A204.1 (cell line): Measurements from ENCODE around the gene PSMD5.
"Not testable (repeated sequence)": the region's sequence is repeated elsewhere in the genome, so short reads cannot be mapped to it uniquely, and the experiment has no call there.

Experiments used
- FAIRE-seq: peaks from 2 replicates; lab custom pipeline; 2012; peaks lifted over from hg19 to GRCh38; lab: Jason Lieb, UNC

PSMD5 gene

GRCh38 chr9:120804784-120805363 lies 37.8 kb downstream of the PSMD5 start:
- FAIRE-seq: not testable (repeated sequence)

DNA sequence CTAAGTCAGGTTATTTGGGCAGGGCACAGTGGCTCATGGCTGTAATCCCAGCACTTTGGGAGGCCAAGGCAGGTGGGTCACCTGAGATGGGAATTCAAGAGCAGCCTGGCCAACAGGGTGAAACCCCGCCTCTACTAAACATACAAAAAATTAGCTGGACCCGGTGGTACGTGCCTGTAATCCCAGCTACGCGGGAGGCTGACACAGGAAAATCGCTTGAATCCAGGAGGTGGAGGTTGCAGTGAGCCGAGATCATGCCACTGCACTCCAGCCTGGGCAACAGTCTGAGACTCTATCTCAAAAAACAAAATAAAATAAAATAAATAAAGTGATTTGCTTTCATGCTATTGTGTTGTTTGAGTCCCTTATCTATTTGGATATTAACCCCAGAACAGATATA lies 41.3 kb downstream of the PSMD5 start:
- no peak for FAIRE-seq

DNA sequence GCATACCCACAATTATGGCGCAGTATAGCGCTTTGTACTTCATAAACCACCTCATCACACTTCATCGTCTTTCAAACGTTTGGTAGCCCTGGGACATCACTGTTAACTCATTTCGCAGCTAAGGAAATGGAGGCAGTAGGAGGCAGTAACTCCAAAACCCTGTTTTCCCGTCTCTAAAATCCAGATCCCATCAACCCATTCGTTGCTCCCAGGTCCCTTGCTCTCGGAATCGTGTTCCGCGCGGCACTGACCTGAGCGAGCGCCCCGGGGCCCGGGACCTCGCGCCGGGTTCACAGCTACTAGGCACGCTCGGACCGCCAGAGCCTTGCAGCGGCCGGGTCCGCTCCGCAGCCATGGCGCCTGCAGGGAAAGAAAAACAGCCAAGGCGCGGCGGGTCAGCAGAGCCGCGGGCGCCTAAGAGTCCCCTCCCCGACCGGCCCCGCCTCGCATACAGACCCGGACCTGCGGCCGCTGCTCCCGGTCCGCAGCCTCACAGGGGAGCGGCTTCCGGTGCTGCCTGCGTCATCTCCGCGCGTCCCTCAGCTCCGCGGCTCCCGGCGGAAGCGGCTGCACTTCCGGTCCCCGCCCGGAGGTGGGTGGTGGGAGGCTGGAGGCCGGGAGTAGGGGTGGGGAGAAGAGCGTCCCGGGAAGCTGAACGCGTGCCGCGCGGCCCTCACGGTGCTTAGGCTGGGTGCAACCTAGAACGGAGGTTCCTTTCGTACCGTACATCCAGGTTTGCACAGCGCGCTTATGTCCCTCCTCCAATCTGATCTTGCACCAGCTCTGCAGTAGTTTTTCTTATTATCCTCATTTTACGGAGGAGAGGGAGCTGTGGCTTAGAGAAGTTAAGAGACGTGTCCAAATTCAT lies 49.6 kb downstream of the PSMD5 start, which contains the start of gene FBXW2:
Gene FBXW2 (minus strand): TSS at position 519 of the 868 bp plus-strand sequence. CDS start 5,158 bp downstream, outside the sequence.
- FAIRE-seq: no peak

- FAIRE-seq: no peak
Observed at GRCh38 chr9:120791161-120791560, 51.6 kb downstream of the PSMD5 start.

- FAIRE-seq: no peak
Observed at GRCh38 chr9:120787933-120788332, 54.8 kb downstream of the PSMD5 start.

DNA sequence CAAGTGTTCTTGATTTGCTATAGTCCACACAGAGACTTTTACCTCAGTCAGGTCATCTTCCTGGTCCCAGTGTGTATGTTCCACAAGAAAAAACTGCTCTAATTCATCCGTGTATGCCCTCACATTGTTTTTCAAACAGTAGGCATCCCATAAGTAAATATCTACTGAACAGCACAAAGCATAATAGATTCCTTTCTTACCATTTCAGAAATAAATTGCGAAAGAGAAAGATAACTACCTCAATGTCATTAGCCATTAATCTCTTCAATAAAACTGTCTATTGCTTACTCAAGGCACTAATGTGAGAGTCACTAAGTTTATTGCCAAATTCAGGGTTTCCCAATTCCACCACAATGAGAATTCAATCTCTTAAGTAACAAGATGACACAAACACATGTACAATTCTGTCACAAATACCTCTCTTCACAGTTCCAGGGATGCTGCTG lies 59.1 kb downstream of the PSMD5 start:
- no peak for FAIRE-seq

GRCh38 chr9:120781236-120781635 lies 61.5 kb downstream of the PSMD5 start:
- FAIRE-seq: no peak

DNA sequence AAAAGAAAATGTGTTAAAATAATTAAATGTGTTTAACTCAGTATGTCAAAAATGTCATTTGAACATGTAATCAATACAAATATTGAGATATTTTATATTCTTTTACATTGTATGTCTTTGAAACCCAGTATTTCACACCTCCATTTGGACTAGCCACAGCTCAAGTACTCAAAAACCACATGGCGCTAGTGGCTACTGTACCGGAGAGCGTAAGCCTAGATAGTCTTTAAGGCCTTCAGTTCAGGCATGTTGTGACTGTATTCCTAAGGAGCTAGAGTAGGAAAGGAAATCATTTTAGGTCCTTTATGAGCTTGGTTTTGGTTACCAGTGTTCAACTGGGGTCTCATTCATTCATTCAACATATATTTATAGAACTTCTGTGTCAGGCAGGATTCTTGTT lies 62.4 kb downstream of the PSMD5 start:
- FAIRE-seq: no peak

DNA sequence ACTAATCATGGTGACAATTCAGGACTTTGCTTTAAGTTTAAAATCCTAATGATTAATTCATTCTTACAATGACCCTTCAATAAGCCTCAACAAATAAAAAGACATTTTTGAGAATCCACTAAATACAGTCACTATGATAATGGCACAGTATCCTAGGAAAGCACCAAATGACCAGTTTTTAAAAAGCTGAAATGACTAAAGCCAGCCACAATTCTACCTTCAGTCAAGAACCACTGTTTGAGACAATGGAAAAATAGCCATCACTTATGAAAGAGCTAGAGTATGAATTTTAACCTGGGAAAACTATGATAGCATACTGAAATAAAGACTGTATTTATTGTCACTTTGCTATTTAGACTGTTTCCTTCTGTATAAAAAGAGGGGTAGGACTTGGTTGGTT lies 63.5 kb downstream of the PSMD5 start:
- FAIRE-seq: no peak

DNA sequence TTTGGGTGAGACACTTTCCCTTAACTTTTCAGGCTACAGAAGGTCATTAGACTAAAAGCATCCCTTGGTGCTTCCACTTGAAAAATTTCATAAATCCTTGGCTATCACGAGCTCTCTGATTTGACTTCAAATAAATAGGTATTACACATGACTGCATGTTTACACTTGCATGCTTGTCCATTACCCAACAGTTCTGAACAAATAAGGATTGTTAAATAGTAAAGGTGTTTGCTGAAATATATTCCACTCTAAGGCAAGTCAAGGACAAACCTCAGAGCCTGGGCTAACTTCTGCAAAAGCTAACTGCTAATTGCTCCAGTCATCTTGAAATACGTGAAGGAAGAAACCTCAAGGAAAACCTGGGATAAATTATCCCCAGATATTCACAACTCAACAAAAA lies 64.0 kb downstream of the PSMD5 start:
- no peak for FAIRE-seq

GRCh38 chr9:120777229-120777628 lies 65.5 kb downstream of the PSMD5 start:
- FAIRE-seq: no peak

GRCh38 chr9:120776788-120777187 lies 65.9 kb downstream of the PSMD5 start:
- no peak for FAIRE-seq

GRCh38 chr9:120775859-120776258 lies 66.9 kb downstream of the PSMD5 start:
- no peak for FAIRE-seq

DNA sequence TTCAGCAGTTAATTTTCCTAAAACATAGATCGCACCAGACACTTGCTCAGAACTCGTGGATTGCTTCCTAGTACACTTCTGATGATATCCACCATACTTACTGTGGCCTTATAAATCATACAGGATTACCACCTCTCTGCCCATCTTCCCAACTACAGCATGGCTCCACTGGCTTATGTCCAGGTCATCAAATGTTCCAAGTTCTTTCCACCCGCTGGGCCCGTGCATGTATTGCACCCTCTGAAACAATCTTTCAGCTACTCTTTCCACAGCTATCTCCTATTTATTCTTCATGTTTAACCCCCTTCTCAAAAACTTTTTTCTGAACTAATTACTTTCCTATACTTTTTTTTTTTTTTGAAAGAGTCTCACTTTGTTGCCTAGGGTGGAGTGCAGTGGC lies 68.0 kb downstream of the PSMD5 start:
- FAIRE-seq: no peak

DNA sequence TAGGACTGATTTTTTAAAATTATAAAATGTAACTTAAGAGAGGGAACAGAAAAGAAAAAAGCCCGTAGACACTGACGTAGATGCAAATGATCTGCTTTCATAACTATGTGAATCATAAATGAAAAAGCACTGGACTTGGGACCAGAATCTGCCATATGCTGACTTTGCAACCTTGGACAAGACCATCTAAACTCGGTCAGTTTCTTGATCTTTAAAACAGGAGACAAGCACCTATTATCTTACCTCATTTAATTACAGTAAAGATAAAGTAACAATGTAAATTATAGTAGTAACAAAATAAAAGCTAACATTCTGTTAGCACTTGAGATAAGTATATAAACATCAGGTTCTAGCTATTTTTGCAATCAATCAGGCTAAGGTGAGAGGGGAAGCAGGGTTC lies 69.5 kb downstream of the PSMD5 start:
- FAIRE-seq: no peak

DNA sequence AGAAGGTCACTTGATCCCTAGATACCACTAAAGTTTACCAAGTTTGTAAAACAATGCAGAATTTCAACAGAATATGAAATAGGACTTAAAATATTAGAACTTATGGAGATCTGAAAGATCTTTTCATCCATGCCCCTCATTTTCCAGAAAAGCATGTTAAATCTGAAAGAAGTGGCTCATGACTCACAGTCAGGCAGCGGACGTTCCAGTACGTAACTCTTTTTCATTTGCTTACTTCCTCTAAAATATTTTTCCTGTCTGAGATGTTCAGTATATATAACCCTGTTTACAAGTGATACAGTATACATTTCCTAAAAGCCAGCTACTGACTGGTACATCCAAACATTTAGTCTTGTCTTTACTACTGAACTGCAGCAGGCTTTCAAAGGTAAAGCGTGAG lies 71.8 kb downstream of the PSMD5 start:
- FAIRE-seq: no peak

DNA sequence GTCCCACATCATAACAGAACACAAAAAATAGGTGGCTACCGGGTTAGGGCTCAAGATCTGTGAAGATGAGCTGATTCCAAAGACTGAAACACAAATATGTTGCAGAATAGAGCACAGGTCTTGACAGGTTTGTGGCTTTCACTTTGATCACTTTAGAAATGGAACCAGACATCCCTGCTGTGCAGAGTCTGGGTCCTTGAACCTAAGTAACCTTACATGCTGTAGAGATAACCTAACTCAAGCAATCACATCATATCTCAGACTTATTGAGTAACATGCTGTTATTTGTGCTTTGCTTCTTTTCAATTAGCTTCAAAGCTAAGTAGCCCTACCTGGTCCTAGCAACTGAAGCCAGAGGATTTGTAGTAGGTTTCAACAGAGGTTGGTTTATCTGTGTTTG lies 73.8 kb downstream of the PSMD5 start:
- no peak for FAIRE-seq

- no peak for FAIRE-seq
Observed at GRCh38 chr9:120768247-120768646, 74.5 kb downstream of the PSMD5 start.

GRCh38 chr9:120767451-120767850 lies 75.3 kb downstream of the PSMD5 start:
- no peak for FAIRE-seq
